Measurements from ENCODE around the gene LHX4.

DNA sequence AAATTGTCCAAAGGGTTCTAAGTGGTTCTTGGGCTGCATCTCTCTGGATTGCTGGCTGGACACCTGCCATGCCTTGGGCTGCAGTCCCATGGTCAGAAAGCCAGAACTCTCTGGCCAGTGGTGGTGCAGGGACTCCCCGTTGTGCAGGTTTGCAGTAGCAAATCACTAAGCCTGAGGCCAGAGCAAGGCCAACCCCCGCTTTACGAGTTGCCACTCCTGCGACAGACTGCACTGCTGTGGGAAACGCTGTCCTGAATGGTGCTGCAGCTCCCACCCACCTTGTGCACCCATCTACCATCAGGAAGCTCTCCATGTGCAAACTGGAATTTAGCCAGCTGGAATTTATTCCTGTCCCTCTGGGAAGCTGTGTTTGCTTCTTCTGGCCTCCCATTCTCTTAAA, 45.7 kb downstream of the LHX4 start:
- TF ChIP-seq NFIC (IDR thresholded peaks at IDR 0.05), result no peak
- no peak for TF ChIP-seq FOXM1 (IDR thresholded peaks at IDR 0.05; ENCODE audit: borderline replicate concordance, low read depth)
- TF ChIP-seq EGR1 (IDR thresholded peaks at IDR 0.05), result no peak
- TF ChIP-seq, protein P1, sequence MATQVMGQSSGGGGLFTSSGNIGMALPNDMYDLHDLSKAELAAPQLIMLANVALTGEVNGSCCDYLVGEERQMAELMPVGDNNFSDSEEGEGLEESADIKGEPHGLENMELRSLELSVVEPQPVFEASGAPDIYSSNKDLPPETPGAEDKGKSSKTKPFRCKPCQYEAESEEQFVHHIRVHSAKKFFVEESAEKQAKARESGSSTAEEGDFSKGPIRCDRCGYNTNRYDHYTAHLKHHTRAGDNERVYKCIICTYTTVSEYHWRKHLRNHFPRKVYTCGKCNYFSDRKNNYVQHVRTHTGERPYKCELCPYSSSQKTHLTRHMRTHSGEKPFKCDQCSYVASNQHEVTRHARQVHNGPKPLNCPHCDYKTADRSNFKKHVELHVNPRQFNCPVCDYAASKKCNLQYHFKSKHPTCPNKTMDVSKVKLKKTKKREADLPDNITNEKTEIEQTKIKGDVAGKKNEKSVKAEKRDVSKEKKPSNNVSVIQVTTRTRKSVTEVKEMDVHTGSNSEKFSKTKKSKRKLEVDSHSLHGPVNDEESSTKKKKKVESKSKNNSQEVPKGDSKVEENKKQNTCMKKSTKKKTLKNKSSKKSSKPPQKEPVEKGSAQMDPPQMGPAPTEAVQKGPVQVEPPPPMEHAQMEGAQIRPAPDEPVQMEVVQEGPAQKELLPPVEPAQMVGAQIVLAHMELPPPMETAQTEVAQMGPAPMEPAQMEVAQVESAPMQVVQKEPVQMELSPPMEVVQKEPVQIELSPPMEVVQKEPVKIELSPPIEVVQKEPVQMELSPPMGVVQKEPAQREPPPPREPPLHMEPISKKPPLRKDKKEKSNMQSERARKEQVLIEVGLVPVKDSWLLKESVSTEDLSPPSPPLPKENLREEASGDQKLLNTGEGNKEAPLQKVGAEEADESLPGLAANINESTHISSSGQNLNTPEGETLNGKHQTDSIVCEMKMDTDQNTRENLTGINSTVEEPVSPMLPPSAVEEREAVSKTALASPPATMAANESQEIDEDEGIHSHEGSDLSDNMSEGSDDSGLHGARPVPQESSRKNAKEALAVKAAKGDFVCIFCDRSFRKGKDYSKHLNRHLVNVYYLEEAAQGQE (IDR thresholded peaks at IDR 0.05; ENCODE audit: low read depth), result no peak
- TF ChIP-seq TAF1 (IDR thresholded peaks at IDR 0.05; ENCODE audit: low read depth), result no peak
- TF ChIP-seq, protein P2, sequence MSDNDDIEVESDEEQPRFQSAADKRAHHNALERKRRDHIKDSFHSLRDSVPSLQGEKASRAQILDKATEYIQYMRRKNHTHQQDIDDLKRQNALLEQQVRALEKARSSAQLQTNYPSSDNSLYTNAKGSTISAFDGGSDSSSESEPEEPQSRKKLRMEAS (IDR thresholded peaks at IDR 0.05), result no peak
- TF ChIP-seq, protein P3, sequence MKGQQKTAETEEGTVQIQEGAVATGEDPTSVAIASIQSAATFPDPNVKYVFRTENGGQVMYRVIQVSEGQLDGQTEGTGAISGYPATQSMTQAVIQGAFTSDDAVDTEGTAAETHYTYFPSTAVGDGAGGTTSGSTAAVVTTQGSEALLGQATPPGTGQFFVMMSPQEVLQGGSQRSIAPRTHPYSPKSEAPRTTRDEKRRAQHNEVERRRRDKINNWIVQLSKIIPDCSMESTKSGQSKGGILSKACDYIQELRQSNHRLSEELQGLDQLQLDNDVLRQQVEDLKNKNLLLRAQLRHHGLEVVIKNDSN (IDR thresholded peaks at IDR 0.05), result no peak
- TF ChIP-seq RAD21 (IDR thresholded peaks at IDR 0.05; ENCODE audit: low read depth), result no peak
- TF ChIP-seq EP300 (IDR thresholded peaks at IDR 0.05; ENCODE audit: borderline replicate concordance), result no peak
- no peak for TF ChIP-seq CREB1 (IDR thresholded peaks at IDR 0.05; ENCODE audit: low read depth)
- TF ChIP-seq YY1 (IDR thresholded peaks at IDR 0.05; ENCODE audit: low read depth), result no peak
- no peak for TF ChIP-seq TCF12 (IDR thresholded peaks at IDR 0.05; ENCODE audit: low read depth)
- no peak for TF ChIP-seq ZBTB7A (IDR thresholded peaks at IDR 0.05; ENCODE audit: low read depth)
- no peak for TF ChIP-seq CEBPB (IDR thresholded peaks at IDR 0.05)

All from Ishikawa (cell line).